Tibial nerve (tissue), 4 donors: ENCODE measurements around the gene ZACN.

Source experiments
- EP300 ChIP-seq, 2 donors: sonication (generic); formaldehyde crosslinking; IDR thresholded peaks; one replicate each; pipeline ENCODE4 v1.6.1; 2017; ENCODE audit warnings: antibody characterized with exemption in 2 of 2, mild to moderate bottlenecking in 1 of 2
- TF ChIP-seq, protein P1 (sequence below), 5 experiments: fragments of 200-600 bp in 3 of 5; fragments of 450-650 bp in 2 of 5; sonication (generic) in 3 of 5; IDR thresholded peaks; one replicate each; pipeline ENCODE4 v1.5.1; 2016 to 2019; ENCODE audit warnings: antibody characterized with exemption in 5 of 5, mild to moderate bottlenecking in 3 of 5, moderate library complexity in 2 of 5

DNA sequence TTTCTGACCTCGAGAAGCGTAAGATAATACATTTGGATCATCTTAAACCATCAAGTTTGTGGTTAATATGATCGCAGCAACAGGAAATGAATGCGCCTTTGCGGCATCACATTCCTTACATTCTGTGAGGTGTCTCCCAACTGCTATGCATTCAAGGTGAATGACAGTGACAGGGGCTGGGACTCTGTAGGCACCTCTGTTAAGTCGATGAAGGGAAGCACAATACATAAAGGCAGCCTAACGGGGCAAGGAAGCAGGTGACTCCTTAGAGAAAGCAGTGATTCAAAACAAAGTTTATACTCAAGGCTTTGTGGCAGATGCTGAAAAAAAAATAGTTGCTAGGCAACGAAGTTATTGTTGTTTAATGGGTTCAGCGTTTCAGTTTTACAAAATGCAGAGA, 30.3 kb upstream of the ZACN start:
- no peak for TF ChIP-seq EP300 (IDR thresholded peaks at IDR 0.05)
- TF ChIP-seq, protein P1, sequence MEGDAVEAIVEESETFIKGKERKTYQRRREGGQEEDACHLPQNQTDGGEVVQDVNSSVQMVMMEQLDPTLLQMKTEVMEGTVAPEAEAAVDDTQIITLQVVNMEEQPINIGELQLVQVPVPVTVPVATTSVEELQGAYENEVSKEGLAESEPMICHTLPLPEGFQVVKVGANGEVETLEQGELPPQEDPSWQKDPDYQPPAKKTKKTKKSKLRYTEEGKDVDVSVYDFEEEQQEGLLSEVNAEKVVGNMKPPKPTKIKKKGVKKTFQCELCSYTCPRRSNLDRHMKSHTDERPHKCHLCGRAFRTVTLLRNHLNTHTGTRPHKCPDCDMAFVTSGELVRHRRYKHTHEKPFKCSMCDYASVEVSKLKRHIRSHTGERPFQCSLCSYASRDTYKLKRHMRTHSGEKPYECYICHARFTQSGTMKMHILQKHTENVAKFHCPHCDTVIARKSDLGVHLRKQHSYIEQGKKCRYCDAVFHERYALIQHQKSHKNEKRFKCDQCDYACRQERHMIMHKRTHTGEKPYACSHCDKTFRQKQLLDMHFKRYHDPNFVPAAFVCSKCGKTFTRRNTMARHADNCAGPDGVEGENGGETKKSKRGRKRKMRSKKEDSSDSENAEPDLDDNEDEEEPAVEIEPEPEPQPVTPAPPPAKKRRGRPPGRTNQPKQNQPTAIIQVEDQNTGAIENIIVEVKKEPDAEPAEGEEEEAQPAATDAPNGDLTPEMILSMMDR (IDR thresholded peaks at IDR 0.05) = no peak
